NCI-H128 (cell line): ENCODE results near the gene POU2AF3.
"Not testable (repeated sequence)": the region's sequence is repeated elsewhere in the genome, so short reads cannot be mapped to it uniquely, and the experiment has no call there.

Experiments used
- DNase-seq: peaks from one replicate; lab custom pipeline; 2025; ENCODE audit not compliant: unreplicated experiment; lab: John Stamatoyannopoulos, UW

The POU2AF3 gene

GRCh38 chr11:111299101-111300026 lies 1.0 kb downstream of the POU2AF3 start:
- no peak for DNase-seq

GRCh38 chr11:111300569-111300968 lies 2.2 kb downstream of the POU2AF3 start:
- no peak for DNase-seq

GRCh38 chr11:111301004-111301841 lies 2.9 kb downstream of the POU2AF3 start:
- DNase-seq, result no peak

DNA sequence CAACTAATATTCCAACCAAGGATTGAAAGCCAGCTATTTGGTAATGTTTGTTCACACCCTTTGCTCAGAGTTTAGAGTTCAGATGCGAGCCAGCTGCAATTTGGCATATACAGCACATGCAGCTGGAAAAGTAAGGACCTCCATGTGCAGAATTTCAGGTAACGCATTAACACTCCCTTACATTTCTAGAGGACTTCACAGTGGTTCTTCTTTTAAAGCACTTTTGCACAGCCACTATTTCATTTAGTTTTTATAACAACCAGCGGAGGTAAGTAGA lies 3.4 kb downstream of the POU2AF3 start:
- no peak for DNase-seq

DNA sequence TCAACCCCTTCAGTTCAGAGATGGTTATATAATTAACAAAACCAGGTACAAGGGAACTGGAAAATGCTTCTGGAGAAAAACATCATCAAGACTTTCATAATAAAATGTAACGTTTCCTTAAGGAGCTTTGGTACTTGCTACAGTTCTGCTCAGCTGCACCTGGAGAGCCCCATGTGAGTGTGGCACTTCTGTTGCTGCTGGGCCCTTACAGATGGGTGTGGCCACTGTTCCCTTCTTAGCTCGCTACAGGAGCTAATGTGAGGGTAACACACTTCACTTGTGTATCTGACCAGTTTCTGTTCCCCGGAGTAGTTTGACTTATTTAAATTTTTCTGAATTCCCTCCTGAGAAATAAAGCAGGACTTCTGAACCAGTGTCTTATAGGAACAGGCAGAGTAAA lies 4.0 kb downstream of the POU2AF3 start:
- no peak for DNase-seq

GRCh38 chr11:111303461-111303860 lies 5.1 kb downstream of the POU2AF3 start:
- DNase-seq, result no peak

DNA sequence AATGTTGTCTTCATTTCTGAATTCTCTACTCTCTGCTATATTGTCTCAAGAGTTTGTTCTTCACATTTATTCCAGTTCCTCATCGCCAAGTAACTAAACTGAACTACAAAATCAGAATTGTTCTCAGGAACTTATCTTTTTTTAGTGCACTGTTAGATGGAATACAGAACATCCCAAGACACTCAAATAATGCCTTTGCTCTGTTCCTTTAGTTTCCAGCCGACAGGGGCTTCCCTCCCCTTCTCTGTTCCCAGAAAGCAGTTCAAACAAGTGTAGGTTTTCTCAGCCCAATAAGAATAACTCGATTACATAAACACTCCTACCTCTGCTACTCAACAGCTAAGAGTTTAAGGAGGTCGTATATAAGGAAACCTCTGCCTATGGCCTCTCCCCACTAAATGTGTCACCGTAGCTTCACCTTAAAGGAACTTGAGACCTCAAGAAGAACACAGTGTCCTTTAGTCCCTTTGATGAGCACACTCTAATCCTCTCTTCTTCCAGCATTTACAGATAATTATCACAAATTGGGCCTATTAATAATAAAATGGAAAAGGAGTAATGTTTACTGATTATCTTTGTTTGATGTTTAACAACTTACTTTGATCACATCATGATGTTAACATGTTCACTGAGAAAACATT lies 6.9 kb downstream of the POU2AF3 start:
- no peak for DNase-seq

DNA sequence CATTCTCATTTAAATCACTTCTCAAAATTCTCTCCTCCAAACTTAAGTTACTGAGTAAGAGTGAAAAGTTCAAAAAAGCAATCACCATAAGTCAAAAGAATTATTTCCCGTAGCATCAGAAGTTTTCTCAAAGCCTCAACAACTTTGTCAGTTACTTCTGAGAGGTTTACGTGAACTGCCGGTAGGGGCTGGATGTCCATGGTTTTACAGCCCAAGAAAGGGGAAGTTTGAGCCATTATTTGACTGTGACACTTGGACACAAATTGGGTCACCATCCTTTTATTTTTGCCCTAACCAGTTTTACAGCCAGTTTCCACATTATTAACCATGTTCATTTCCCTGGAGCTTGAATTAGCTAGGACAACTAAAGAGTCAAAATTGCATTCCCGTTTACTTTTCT lies 7.5 kb downstream of the POU2AF3 start:
- no peak for DNase-seq

GRCh38 chr11:111306321-111306720 lies 8.0 kb downstream of the POU2AF3 start:
- DNase-seq, result no peak

DNA sequence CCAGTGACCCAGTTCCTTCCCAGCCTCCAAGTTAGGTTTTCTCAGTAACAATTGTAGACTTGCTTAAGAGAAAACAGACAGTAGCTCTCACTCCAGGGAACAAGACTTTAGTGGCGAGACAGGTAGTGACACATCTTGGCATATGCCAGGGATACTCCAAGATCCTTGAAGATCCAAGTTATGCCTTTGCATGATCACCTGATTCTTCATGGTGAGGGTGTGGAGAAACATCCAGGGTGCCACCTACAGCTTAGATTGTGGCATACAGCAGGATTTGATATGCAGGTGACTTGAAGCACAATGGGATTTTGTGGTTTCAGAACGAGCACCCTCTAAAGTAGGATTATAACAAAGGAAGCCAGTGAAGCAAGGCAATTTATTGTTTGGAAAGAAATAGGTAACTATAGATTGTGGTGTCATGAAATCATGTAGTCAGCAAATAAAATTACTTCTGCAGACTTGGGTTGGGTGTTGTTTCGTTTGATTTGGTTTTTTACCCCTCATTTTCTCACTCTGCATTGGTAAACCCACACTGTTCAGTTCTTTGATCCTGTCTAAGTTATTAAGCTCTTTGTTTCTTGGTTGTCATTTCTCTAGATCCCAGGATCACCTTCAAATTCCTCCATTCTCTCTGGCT lies 9.2 kb downstream of the POU2AF3 start:
- no peak for DNase-seq

GRCh38 chr11:111308140-111308539 lies 9.8 kb downstream of the POU2AF3 start:
- DNase-seq, result peak; percentile 58

GRCh38 chr11:111309215-111309915 lies 11.0 kb downstream of the POU2AF3 start:
- no peak for DNase-seq

DNA sequence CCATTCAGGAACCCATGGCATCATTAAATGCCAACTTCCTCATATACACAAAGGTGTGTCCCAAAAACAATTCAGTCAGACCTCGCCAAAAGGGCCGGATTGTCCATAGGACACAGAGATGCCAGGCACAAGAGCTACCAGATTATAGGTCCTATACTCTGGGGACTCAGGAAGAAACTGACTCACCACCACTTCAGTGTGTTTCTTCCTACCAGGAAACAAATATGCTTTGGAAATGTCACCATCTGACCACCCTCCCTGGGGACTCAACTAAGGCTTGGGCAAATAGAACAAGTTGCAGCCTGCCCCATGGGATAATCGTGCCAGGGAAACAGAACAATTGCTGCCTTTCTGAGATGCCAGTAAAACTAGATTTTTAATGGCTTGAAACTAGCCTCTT lies 11.7 kb downstream of the POU2AF3 start:
- DNase-seq, result peak; percentile 22

DNA sequence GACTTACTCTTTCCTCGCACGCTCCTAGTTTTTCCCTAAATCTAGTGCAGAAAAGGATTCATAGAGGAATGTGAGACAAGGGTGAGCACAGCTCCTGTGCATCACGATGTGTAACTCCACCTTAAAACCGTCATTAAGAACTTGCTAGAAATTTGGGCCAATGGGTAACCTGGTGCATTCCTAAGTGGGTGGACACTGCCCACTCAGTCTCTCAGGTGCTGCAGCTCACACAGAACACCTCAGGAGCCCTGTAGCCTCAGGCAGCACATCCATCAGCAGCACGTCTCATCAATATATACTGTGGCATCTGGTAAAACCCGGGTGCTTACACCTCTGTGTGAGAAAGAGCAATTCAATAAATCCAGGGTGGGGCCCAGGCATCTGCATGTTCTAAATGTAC lies 12.4 kb downstream of the POU2AF3 start:
- DNase-seq, result no peak

DNA sequence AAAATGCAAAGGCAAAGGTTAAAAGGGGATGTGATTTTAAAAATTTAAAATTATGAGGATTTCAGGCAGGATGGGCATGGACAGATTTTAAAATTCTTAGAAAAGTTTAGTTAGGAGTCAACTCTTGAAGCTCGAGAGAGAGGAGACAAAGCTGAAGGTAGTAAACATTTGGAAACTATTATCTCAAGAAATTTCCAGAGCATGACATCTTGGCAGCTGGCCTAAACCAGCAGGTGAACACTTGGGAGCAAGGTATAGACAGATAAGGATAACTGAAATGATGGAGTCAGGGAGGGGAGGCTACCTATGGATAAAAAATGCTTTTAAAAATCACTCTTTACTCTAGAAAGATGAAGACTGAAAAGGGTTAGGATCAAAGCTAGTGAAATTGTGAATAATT lies 13.7 kb downstream of the POU2AF3 start:
- no peak for DNase-seq

DNA sequence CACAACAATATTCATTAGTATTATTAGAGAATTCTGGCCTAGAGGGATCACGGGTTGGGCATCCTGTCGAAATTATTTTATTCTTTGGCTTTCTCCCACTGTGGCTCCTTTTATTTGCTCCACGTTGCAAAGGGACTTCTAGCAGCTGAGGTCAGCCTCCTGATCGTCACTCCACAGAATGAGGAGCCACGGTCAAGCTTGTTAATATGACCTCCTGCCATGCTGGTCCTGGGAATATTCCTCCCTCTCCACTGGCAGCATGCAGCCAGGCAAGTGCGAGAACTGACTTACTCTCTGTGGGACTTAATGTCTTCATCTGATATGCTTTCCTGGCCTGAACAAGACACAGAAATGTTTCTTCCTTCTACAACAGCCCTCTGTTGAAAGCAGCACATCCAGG lies 20.9 kb downstream of the POU2AF3 start:
- no peak for DNase-seq

GRCh38 chr11:111320199-111320598 lies 21.9 kb downstream of the POU2AF3 start:
- not testable (repeated sequence) for DNase-seq

- DNase-seq, result no peak
These were observed 22.6 kb downstream of the POU2AF3 start for GRCh38 chr11:111320728-111321568.

- DNase-seq, result no peak
These were observed 24.2 kb downstream of the POU2AF3 start for GRCh38 chr11:111322534-111322933.

DNA sequence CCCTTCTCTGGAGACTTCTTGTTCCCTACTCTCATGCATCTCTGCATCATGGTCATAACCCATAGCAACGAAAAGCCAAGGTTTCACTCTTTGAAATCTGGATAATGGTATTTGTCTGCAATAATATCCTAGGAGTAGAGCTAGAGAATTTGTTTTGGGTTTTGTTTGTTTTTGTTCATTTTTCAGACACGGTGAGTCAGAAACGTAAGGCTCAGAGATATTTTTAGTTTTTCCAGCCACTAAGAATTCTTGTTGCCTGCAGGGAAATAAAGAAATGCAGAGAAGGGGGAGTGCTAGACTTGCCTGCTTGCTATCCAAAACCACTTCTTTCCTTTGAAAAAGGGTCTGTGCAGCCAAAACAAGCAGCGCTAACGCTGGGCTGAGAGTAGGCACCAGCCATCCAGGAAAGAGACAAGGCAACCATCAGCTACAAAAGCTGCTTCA lies 26.0 kb downstream of the POU2AF3 start:
- no peak for DNase-seq
